NCI-H2107 treated with DMSO at 0.1 percent for 48 hours (cell line): Measurements from ENCODE around the gene TAOK2.
A peak's percentile ranks its signal among the peaks of the same experiment; 100 is the strongest.

Experiments used
- DNase-seq: peaks from one replicate; lab custom pipeline; 2025; ENCODE audit not compliant: unreplicated experiment; lab: John Stamatoyannopoulos, UW

Gene TAOK2

GRCh38 chr16:29986931-29987330 is 13.3 kb downstream of the TAOK2 start:
- DNase-seq: no peak

DNA sequence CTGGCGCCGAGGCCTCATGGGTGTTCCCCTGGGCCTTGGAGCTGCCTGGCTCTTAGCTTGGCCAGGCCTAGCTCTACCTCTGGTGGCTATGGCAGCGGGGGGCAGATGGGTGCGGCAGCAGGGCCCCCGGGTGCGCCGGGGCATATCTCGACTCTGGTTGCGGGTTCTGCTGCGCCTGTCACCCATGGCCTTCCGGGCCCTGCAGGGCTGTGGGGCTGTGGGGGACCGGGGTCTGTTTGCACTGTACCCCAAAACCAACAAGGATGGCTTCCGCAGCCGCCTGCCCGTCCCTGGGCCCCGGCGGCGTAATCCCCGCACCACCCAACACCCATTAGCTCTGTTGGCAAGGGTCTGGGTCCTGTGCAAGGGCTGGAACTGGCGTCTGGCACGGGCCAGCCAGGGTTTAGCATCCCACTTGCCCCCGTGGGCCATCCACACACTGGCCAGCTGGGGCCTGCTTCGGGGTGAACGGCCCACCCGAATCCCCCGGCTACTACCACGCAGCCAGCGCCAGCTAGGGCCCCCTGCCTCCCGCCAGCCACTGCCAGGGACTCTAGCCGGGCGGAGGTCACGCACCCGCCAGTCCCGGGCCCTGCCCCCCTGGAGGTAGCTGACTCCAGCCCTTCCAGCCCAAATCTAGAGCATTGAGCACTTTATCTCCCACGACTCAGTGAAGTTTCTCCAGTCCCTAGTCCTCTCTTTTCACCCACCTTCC is 13.9 kb downstream of the TAOK2 start:
- no peak for DNase-seq

DNA sequence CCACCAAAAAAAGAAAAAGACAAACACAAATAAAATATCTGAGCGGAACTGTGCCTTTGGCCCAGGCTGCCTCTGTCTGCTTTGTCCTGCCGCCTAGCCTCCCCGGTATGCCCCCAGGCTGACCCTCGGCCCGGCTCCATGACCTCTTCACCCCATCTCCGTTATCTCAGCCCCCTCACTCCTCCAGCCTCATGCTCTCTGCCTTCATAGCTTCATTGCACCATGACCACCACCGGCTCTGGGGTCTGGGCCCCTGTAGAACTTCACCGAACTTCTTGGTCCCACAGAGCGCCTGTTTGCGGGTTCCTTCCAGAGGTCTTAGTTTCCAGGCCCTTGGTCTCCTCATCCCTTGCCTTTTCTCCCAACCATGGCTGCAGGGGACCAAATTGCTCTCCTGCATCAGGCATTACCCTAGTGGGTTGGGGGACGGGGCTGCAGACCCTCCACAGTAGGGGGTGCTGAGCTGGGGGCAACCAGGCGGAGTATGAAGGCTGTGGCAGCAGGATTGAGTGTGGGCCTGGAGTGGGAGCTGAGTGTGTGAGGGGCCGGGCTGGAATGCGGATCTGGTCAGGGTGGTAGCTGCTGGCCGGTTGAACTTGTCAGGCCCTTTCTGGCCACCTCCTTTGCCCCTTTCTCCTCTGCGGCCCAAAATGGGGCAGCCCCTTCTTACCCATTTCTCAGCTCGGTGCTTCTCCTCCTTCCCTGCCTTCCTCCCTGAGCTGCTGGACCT is 14.8 kb downstream of the TAOK2 start:
- DNase-seq: no peak

DNA sequence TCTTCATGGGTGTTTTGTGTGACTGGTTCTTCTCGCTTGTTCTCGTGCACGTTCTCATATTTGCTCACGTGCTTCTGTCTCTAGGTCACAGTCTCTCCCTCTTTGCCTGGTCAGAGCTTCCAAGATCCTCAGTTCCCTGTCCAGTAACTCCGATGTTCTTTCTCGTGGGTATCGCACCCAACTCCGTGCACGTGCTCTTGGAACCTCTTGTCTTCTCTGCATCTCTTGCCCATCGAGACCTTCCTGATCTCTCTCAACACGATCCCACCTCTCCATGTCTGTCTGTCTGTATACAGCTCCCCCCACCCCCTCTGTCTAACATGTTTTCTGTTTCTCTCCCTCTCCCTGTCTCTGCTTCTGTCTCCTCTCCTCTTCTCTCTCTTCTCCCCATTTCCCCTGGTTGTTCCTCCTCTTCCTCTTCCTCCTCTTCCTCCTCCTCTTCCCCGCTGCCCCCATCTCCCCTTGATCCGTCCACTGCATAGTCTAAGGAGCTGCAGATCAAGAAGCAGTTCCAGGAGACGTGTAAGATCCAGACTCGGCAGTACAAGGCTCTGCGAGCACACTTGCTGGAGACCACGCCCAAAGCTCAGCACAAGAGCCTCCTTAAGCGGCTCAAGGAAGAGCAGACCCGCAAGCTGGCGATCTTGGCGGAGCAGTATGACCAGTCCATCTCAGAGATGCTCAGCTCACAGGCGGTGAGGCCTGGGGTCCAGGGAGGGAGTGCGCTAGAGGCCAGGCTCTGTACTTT is 15.6 kb downstream of the TAOK2 start:
- DNase-seq: no peak

DNA sequence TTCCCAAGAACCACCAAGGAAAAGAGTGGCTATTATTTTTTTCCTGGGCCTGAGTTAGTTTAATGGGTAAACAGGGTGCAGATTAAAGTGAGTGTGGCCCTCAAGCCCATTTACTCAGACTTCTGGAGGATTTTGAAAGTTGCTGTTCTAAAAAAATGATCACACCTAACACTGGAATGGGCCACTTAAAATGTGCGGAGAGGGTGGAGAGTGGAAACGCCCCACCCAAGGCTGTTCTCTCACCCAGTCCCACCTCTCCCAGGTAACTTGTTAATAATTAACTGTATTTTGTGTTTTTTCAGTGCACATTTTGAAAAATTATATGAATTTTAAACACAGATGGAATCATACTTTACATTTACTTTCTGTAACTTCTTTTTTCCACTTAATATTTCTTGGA is 16.4 kb downstream of the TAOK2 start:
- DNase-seq: no peak

GRCh38 chr16:29990883-29991570 is 17.4 kb downstream of the TAOK2 start:
- DNase-seq: no peak

DNA sequence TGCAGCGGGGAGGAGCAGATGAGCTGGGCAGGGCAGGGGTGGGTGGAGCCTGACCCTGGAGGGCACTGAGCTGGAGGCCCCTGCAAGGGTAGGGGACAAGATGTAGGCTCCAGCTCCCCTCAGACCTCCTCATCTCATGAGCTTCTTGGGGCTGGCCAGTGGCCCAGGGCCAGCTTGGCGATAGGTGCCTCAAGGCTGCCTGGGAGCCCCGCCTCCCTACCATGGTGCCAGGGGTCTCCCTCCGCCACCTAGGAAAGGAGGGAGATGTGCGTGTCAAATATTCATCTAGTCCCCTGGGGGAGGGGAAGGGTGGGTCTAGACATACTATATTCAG is 17.9 kb downstream of the TAOK2 start:
- no peak for DNase-seq

GRCh38 chr16:29992344-29992967 is 18.8 kb downstream of the TAOK2 start:
- DNase-seq: no peak

DNA sequence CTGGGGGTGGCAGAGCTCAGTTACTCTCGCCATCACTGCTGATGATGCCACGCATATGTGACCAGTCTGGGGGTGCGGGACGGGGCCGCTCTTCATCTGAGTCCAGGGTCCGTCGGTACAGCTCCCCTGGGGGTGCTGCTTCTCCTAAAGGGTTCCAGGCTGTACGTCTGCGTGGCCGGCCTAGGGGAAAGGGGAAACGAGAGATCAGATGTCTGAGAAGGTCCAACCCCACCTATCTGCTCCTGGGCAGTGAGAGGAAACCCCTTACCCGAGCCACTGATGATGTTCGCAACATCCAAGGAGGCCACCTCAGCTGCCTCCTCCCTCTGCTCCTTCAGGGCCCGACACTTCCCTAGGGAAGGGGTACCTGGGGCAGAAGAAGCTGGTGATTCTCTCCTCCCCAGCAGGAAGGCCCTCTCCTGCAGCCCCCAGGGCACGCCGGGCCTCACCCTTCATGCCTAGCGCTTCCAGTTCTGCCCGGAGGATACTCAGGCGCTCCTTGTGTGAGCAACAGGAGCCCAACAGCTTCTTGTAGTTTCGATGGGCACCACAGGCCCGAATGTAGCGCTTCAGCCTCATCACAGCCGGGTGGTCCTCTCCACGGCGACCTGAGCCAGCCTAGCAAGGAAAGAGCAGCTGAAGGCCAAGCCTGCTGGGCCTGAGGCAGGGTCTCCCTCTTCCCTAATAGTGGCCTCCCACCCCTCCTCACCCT is 19.7 kb downstream of the TAOK2 start:
- DNase-seq: no peak

DNA sequence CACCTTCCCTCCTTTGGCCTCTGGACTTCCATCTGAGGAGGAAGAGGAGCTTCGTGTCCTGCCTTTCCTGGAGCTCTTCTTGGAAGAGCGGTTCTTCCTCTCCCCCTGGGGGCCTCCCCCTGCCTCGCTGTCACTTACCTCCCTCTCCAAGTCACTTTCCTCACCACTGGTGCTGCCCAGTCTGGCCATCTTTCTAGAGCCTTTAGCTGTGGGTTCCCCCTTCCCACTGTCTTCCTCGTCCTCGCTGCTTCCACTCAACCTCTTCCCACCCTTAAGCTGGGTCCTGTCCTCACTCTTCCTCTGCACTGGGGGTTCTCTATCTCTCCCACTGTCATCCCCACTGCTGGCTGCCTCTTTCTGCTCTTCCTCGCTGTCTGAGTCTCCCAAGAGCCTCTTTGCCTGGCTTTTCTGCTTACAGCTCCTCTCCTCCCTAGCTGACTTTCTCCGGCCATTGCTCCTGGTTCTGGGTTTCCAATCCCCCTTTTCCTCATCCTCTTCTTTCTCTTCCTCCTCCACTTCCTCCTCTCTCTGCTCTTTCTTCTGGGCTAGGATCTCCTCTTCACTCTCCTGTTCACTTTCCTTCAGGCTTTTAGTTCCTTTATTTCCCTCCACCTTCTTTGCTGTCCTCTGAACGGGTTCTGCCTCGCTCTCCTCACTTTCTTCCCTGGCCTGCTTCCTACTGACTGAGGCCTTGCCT is 20.4 kb downstream of the TAOK2 start:
- DNase-seq: no peak

GRCh38 chr16:29994600-29995323 is 21.1 kb downstream of the TAOK2 start:
- no peak for DNase-seq

DNA sequence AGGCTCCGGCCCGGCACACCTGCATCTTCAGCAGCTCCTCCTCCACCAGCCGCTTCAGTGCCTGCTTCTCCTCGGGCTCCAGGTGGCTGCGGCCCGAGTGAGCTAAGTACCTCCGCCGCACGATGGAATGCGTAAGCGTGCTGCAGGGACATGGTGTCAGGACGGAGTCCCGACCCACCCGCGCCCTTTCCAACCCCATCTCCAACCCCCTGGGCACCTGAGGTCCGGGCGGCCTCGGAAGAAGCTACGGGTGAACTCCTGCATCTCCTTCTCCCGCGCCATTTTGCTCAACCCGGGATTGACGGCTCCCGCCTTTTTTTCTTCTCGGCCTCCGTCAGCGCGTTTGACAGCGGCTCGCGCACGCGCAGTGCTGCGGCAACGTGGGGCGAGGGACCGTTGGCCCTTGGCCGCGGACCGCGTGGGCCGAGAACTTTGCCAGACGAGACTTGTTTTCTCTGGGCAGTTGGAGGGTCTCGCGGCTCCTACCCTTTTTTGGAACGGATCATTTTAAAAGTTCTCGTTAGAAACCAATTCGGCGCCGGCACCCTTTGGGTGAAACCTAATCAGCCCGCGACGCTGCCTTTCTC is 21.7 kb downstream of the TAOK2 start, which contains the start of gene HIRIP3:
Gene HIRIP3, minus strand, starts transcription at position 294 of the 587 bp plus-strand sequence. Its CDS starts 12 bp downstream, at position 282.
- DNase-seq: peak; percentile 70

GRCh38 chr16:29995911-29996765 is 22.5 kb downstream of the TAOK2 start, which contains the start of gene INO80E:
Gene INO80E, plus strand, starts transcription at chr16:29996241. Its CDS starts 70 bp downstream, at chr16:29996311.
- DNase-seq: peak; percentile 94

DNA sequence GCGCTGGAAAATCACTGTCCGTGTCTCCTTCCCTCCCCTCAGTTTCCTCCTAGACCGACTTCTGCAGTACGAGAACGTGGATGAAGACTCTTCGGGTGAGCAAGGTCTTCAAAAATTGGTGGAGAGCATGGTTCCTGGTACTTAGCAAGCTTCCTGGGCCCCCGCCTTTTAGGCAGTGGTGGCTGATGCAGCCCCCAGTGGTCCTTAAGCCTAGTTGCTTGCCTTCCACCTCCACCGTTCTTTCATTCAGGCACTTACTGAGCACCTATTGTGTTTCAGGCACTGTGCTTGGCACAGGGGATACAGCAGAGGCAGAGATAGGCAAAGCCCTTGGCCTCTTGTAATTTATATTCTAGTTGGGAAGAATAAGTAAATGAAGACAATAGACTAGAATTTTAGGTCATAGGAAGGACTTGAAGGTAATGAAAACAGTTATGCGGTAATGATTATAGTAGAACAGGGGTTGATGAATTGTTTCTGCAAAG is 23.1 kb downstream of the TAOK2 start:
- no peak for DNase-seq

DNA sequence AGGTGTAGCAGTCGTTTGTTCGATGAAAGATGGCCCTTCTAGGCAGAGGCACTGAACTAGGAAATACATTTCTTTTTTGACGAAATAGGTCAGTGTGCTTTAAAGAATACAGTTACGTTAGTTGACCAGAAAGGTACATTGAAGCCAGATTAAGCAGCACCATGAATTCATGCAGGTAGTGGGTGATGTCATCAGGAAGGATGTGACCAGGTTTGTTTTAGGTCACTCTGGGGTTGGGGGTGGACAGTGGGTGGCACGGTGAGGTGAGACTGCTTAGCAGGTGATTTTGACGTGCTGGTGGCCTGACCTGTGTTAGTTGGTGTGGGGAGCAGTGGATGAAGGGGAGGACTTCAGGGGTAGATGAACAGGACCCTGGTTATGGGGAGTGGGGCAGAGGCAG is 25.9 kb downstream of the TAOK2 start:
- DNase-seq: no peak

GRCh38 chr16:30000735-30001631 is 27.3 kb downstream of the TAOK2 start:
- DNase-seq: peak; percentile 50
